ENCODE data around the gene BMS1.

GRCh38 chr10:42769673-42770072, 12.9 kb upstream of the BMS1 start:
- TF ChIP-seq POLR2A (IDR thresholded peaks at IDR 0.05), result no peak
- TF ChIP-seq CTCF (IDR thresholded peaks at IDR 0.05), result no peak
- TF ChIP-seq EP300 (IDR thresholded peaks at IDR 0.05), result no peak
